Endometrial microvascular endothelial cells (primary cell): ENCODE results near the gene HOXC10. TPM values are rescaled to one million over a fixed set of nuclear protein-coding genes. Genes with fewer than 3 reads are reported as not detected.

Source experiments
- in situ Hi-C: cut with HindIII; loops from 2 replicates; pipeline ENCODE4 v1.10.0; 2017; ENCODE audit warnings: low sequenced_read_pairs, low pct_unique_long_range_greater_than_20kb; ENCODE audit errors: inconsistent ontology term
- total RNA-seq: library from RNA; depleted of rRNA; stranded (reverse); fragments of >200 nt; gene quantifications from one replicate; pipeline ENCODE4 v1.2.3, GENCODE V29; 2015; ENCODE audit errors: inconsistent ontology term

Gene HOXC10
- total RNA-seq, 1 donor from 2014 or later = not detected

DNA sequence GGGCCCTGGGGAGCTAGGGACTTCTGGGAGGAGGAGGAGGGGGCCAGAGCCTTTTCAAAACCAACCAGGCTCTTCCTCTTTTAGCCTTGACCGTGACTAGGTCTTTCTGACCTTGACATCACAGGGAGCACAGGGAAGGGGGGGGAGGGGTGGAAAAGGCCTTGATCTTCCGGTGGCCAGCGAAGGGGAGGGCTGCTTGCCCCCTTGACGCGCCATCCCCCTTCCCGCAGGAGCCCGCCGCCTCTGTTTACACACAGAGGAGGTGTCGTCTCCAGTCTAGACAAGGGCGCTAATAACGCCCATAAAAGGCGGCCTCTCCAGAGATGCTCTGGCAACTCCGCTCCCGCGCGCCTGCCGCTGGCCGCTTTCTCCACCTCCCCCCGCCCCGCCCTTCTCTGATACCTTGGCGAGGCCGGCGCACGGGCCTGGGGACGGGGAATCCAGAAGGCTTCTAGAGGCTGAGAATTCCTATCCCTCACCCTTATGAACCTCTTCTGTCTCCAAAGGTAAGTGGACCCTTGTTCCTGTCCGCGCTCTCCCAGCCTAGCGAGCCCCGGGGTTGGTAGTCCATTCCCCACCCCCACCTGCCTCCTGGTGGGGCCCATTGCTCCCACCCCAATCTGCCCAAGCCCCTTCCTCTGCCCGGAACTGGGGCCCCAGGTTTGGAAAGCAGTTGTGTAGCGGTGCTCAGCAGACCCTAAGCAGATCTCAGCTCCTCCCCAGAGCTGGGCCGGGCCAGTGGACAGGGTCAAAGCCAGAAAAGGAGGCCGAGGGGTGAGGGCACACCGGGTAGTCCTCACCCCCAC lies 35.1 kb upstream of the HOXC10 start:
- in situ Hi-C loops = no loop called here

- in situ Hi-C loops = no loop called here
These were observed 34.5 kb upstream of the HOXC10 start for GRCh38 chr12:53950437-53950773.

GRCh38 chr12:53950789-53951576 lies 34.0 kb upstream of the HOXC10 start:
- in situ Hi-C loops = no loop called here

DNA sequence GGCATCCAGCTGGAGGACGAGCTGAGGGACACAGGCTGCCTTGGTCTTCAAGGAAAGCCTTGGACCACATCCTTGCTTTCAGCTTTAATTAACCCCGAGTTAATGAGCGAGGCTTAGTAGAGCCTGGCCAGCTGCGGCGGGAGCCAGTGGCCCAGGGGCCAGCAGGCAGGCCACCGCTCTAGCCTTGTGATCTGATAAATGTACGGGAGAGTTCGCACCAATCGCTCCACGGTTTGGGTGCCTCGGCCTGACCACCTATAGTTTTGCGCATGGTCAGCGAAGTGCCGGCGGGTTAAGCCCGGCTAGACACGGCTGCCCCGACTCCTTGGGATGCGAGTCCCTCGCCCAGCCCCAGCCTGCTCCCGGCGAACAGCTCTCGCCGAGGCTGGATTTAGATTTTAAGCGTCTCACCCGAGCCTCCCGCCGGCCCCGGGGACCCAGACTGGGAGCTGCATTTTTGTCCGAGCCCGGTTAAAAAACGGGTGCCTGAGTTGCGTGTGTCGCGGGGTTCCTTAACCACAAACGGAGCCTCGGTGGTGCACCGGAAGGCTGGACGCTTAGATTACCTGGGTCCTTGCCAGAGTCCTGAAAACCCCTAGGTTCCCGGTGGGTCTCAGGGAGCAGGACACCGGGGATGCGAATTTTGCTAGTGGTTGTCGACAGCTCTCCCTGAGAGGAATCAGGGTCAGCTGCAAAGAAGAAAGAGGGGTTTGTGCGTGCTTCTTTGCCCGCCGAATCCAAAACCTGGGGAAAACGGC lies 33.2 kb upstream of the HOXC10 start:
- in situ Hi-C loops = no loop called here

- in situ Hi-C loops = no loop called here
These were observed 32.6 kb upstream of the HOXC10 start for GRCh38 chr12:53952335-53952694.

DNA sequence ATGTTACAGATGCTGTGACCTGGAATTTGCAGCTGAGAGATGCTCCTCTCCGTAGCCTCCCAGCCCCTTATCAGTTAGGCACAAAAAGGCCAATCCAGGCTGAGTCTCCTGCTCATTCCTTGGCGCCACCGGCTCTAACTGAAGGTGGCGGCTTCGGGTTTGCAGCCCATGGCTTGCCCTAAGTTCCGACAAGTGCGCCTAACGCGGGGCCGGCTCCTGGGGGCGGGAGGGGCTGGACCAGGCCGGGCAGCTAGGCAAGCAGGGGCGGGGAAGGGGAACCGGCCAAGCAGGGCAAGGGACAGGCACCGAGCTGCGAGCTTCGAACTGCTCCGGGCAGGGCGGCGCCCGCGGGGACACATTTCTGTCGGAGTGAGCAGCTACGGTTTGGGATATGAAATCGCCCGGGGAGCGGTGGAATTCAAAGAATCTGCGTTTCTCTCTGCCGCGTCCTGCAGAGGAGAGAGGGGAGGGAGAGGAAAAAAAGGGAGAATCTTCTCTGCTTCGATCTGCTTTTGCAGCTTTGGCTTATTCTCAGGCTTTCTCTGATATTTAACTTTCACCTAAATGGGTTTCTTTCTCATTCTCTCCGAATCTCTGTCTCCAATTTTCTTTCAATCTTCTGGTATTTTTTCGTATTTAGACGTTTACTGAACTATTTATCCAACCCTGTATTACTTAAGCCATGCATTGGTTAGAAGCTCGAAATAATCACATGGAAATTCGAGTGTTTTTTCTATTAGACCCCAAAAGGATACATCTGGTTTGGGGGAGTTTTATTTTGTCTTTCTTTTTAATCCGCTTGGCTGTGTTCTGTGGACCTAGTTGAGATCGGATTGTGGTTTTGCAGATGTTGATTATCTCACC lies 31.8 kb upstream of the HOXC10 start:
- in situ Hi-C loops = no loop called here

- in situ Hi-C loops = no loop called here
These were observed 30.9 kb upstream of the HOXC10 start for GRCh38 chr12:53953831-53954693.

DNA sequence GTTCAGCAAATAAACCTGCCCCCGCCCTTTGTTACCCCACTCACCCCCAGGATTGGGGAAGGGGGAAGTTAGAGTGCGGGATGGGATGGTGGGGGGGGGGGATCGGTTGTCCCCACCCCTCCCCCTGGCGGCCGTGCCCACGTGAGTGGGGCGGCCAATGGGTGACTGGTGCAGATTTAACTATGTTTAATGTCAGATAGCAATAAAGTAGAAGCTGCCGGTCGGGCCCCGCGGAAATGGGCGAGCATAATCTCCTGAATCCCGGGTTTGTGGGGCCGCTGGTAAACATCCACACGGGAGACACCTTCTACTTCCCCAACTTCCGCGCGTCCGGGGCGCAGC lies 30.3 kb upstream of the HOXC10 start, which contains the start of gene HOXC12:
Gene HOXC12, plus strand, starts transcription at position 210 of the 342 bp plus-strand sequence. Its CDS starts 27 bp downstream, at position 237.
- in situ Hi-C loops = no loop called here

GRCh38 chr12:53955036-53955775 lies 29.7 kb upstream of the HOXC10 start:
- in situ Hi-C loops = no loop called here

- in situ Hi-C loops = no loop called here
These were observed 29.1 kb upstream of the HOXC10 start for GRCh38 chr12:53955776-53956250.

GRCh38 chr12:53956251-53956887 lies 28.6 kb upstream of the HOXC10 start:
- in situ Hi-C loops = no loop called here

- in situ Hi-C loops = no loop called here
These were observed 27.9 kb upstream of the HOXC10 start for GRCh38 chr12:53956914-53957536.

DNA sequence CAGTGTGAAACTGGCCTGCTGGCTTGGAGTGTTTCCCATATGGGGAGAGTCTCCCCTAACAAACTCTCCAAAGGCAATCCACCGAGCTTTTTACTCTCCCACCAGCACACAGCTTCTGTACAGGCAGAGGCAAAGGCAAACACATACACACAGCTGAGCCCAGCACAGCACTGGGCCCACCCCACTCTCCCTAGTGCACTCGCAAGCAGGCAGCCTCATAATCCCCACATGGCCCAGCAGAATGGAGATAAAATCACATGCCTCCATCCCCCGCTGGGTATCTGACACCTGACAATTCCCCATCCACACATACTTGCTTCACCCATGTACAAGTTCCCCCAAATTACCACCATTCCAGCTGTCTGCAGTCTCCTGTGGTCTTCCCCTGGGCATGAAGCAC lies 26.8 kb upstream of the HOXC10 start:
- in situ Hi-C loops = no loop called here

DNA sequence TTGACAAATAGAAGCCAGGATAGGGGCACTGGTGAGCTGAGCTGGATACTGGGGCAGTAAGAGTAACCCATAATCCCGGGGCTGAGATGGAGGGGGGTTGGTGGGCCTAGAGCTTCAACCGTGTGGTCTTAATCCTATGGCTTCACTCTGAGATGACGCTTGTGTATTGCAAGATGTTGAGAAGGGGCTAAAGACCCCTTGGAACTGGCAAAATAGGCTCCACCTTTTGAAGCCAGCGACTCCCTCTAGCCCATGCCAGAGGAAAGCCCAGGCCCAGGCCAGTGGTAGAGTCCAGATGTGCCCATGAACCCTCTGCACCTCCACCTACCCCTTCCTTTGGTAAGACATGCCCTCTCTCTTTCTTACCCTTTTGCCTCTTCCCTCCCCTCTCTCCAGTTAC lies 25.6 kb upstream of the HOXC10 start:
- in situ Hi-C loops = no loop called here

DNA sequence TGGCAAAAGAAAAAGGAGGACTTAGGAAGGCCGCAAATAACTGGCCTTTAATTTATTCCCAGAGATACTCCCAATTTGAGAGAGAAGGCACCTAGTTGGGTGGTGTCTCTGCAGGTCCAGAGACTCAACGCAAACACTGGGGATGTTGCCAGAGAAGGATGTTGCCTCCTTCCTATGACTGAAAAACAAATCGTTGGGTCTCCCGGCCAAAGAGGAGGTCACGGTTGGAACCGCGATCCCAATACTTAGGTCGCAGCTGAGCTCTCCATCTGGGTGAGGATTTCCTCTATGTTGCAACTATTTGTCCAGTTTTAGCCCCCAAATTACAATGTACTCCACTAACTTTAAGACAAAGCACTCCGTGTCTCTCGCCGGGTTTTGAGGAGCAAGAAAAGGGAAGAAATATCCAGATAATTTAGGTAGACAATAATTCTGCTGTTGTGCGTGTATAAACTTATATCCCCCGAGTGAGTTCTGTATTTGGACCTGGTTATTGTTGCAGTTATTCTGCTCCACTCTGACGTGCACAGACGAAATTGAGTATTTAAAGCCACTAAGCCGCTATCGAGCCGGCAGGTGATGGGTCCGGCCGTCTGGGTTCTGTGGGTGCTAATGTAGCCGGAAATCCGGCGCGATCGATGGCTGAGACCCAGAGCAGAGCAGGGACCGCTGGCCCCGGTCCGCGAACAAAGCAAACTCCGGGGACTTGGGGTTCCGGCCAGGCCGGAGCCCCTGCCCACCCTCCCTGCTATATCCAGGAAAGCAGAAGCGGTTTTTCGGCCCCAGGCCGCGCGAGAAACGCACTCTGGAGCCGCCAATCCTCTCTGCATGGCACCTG lies 24.5 kb upstream of the HOXC10 start:
- in situ Hi-C loops = no loop called here
